GM20000 (cell line): Measurements from ENCODE around the gene SCG3.

Source experiments
- DNase-seq: peaks from one replicate; pipeline ENCODE4 v3.0.0; 2012; ENCODE audit warnings: low spot score
- CTCF ChIP-seq: IDR thresholded peaks from 2 replicates; pipeline ENCODE4 v1.5.1; 2012; ENCODE audit warnings: mild to moderate bottlenecking, control low read depth; ENCODE audit errors: extremely low read depth, missing control alignments

The SCG3 gene

GRCh38 chr15:51760805-51761204 lies 79.5 kb downstream of the SCG3 start:
- no peak for TF ChIP-seq CTCF
- DNase-seq = no peak

GRCh38 chr15:51765751-51766150 lies 84.4 kb downstream of the SCG3 start:
- no peak for DNase-seq
- no peak for TF ChIP-seq CTCF

- no peak for DNase-seq
- TF ChIP-seq CTCF = no peak
These were observed 85.0 kb downstream of the SCG3 start for GRCh38 chr15:51766341-51766740.

- DNase-seq = no peak
- no peak for TF ChIP-seq CTCF
These were observed 86.7 kb downstream of the SCG3 start for GRCh38 chr15:51768018-51768417.
